Stimulated activated CD4-positive, alpha-beta T cell treated with anti-CD3 and anti-CD28 coated beads, Interleukin-2, amount 100 ng/mL, for 48 hours (primary cell): ENCODE results near the gene DRD1.
"Not testable (repeated sequence)": the region's sequence is repeated elsewhere in the genome, so short reads cannot be mapped to it uniquely, and the experiment has no call there.

Source experiments
- DNase-seq, 2 donors: peaks; one replicate each; pipeline ENCODE4 v3.0.0-alpha.2; 2020

DRD1 gene

GRCh38 chr5:175422058-175422457 is 21.9 kb downstream of the DRD1 start:
- no peak for DNase-seq

- DNase-seq: no peak
Measured at GRCh38 chr5:175420383-175420782, 23.6 kb downstream of the DRD1 start.

GRCh38 chr5:175418251-175418650 is 25.7 kb downstream of the DRD1 start:
- no peak for DNase-seq

- no peak for DNase-seq
Measured at GRCh38 chr5:175417384-175417783, 26.6 kb downstream of the DRD1 start.

- no peak for DNase-seq
Measured at GRCh38 chr5:175415303-175415702, 28.7 kb downstream of the DRD1 start.

- DNase-seq: no peak
Measured at GRCh38 chr5:175410926-175411325, 33.1 kb downstream of the DRD1 start.

- DNase-seq: no peak
Measured at GRCh38 chr5:175406300-175406699, 37.7 kb downstream of the DRD1 start.

GRCh38 chr5:175397590-175398297 is 46.2 kb downstream of the DRD1 start:
- DNase-seq: not testable (repeated sequence)

GRCh38 chr5:175395430-175395829 is 48.6 kb downstream of the DRD1 start:
- DNase-seq: not testable (repeated sequence)

- no peak for DNase-seq
Measured at GRCh38 chr5:175394601-175395000, 49.4 kb downstream of the DRD1 start.

- no peak for DNase-seq
Measured at GRCh38 chr5:175393897-175394296, 50.1 kb downstream of the DRD1 start.

GRCh38 chr5:175392236-175392635 is 51.7 kb downstream of the DRD1 start:
- no peak for DNase-seq

- DNase-seq: no peak
Measured at GRCh38 chr5:175390352-175391083, 53.5 kb downstream of the DRD1 start.
